GM21367 (cell line): Measurements from ENCODE around the gene GTF2B.
"Not testable (repeated sequence)": the region's sequence is repeated elsewhere in the genome, so short reads cannot be mapped to it uniquely, and the experiment has no call there.

Source experiments
- ATAC-seq: cut with Tn5 transposase; IDR thresholded peaks from one replicate; pipeline ENCODE4 v1.9.1; 2021; ENCODE audit not compliant: unreplicated experiment

The GTF2B gene

GRCh38 chr1:88888750-88889149 lies 2.6 kb downstream of the GTF2B start:
- ATAC-seq, result no peak

GRCh38 chr1:88885933-88886332 lies 5.4 kb downstream of the GTF2B start:
- ATAC-seq, result no peak

GRCh38 chr1:88883156-88883555 lies 8.2 kb downstream of the GTF2B start:
- ATAC-seq, result no peak

GRCh38 chr1:88880717-88881116 lies 10.7 kb downstream of the GTF2B start:
- not testable (repeated sequence) for ATAC-seq

GRCh38 chr1:88878731-88879130 lies 12.6 kb downstream of the GTF2B start:
- no peak for ATAC-seq

- no peak for ATAC-seq
Measured at GRCh38 chr1:88877911-88878310, 13.5 kb downstream of the GTF2B start.

- no peak for ATAC-seq
Measured at GRCh38 chr1:88877382-88877825, 14.0 kb downstream of the GTF2B start.

- ATAC-seq, result no peak
Measured at GRCh38 chr1:88876573-88877365, 14.6 kb downstream of the GTF2B start.

GRCh38 chr1:88875595-88875994 lies 15.8 kb downstream of the GTF2B start:
- ATAC-seq, result no peak

GRCh38 chr1:88873737-88874349 lies 17.5 kb downstream of the GTF2B start:
- no peak for ATAC-seq

GRCh38 chr1:88869644-88870043 lies 21.7 kb downstream of the GTF2B start:
- ATAC-seq, result not testable (repeated sequence)

- ATAC-seq, result no peak
Measured at GRCh38 chr1:88867743-88868521, 23.4 kb downstream of the GTF2B start.

- ATAC-seq, result no peak
Measured at GRCh38 chr1:88851303-88852063, 39.9 kb downstream of the GTF2B start.

GRCh38 chr1:88847643-88848042 lies 43.7 kb downstream of the GTF2B start:
- no peak for ATAC-seq

- ATAC-seq, result no peak
Measured at GRCh38 chr1:88825721-88826120, 65.6 kb downstream of the GTF2B start.

- not testable (repeated sequence) for ATAC-seq
Measured at GRCh38 chr1:88819642-88820041, 71.7 kb downstream of the GTF2B start.

GRCh38 chr1:88813471-88813870 lies 77.9 kb downstream of the GTF2B start:
- no peak for ATAC-seq

- ATAC-seq, result no peak
Measured at GRCh38 chr1:88812366-88812765, 79.0 kb downstream of the GTF2B start.

- no peak for ATAC-seq
Measured at GRCh38 chr1:88803444-88803843, 87.9 kb downstream of the GTF2B start.

GRCh38 chr1:88802950-88803349 lies 88.4 kb downstream of the GTF2B start:
- ATAC-seq, result no peak
